GM12892 (cell line): ENCODE data around the gene TDRD6.

Experiments
- DNase-seq: peaks from one replicate; pipeline ENCODE4 v3.0.0; 2011; ENCODE audit not compliant: insufficient read length
- FAIRE-seq: peaks from 2 replicates; lab custom pipeline; 2011; peaks lifted over from hg19 to GRCh38; lab: Jason Lieb, UNC
- POLR2A ChIP-seq: IDR thresholded peaks from 2 replicates; pipeline ENCODE4 v1.6.1; 2011; ENCODE audit warnings: low read depth, low read length, control low read depth
- POLR2AphosphoS5 ChIP-seq: IDR thresholded peaks from 2 replicates; pipeline ENCODE4 v1.6.1; 2011; ENCODE audit warnings: low read depth, low read length, control low read depth
- TAF1 ChIP-seq: IDR thresholded peaks from 2 replicates; pipeline ENCODE4 v1.6.1; 2011; ENCODE audit warnings: low read depth, mild to moderate bottlenecking, control low read depth, low read length, borderline replicate concordance

The TDRD6 gene

DNA sequence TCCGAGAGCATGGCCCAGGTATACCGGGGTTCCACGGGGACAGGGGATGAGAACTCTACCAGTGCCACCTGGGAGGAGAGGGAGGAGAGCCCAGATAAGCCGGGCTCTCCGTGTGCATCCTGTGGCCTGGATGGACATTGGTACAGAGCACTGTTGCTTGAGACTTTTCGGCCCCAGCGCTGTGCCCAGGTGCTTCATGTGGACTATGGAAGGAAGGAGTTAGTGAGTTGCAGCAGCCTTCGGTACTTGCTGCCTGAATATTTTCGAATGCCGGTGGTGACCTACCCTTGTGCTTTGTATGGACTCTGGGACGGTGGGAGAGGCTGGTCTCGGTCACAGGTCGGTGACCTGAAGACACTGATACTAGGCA lies 1.3 kb downstream of the TDRD6 start:
- no peak for FAIRE-seq
- DNase-seq, result no peak

DNA sequence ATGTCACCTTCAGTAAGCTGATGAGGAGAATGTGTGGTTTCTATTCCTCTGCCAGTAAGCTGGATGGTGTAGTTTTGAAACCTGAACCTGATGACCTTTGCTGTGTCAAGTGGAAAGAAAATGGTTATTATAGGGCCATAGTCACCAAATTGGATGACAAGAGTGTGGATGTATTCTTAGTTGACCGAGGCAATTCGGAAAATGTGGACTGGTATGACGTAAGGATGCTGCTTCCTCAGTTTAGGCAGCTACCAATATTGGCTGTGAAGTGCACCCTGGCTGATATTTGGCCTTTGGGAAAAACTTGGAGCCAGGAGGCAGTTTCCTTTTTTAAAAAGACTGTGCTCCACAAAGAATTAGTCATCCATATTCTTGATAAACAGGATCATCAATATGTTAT lies 2.0 kb downstream of the TDRD6 start:
- FAIRE-seq, result no peak
- TF ChIP-seq POLR2A (no peak), POLR2AphosphoS5 (no peak), TAF1 (no peak)
- DNase-seq, result no peak

More for the DNA sequence above, 1.3 kb downstream of the TDRD6 start:
- TF ChIP-seq POLR2AphosphoS5 (no peak), TAF1 (no peak), POLR2A (no peak)

DNA sequence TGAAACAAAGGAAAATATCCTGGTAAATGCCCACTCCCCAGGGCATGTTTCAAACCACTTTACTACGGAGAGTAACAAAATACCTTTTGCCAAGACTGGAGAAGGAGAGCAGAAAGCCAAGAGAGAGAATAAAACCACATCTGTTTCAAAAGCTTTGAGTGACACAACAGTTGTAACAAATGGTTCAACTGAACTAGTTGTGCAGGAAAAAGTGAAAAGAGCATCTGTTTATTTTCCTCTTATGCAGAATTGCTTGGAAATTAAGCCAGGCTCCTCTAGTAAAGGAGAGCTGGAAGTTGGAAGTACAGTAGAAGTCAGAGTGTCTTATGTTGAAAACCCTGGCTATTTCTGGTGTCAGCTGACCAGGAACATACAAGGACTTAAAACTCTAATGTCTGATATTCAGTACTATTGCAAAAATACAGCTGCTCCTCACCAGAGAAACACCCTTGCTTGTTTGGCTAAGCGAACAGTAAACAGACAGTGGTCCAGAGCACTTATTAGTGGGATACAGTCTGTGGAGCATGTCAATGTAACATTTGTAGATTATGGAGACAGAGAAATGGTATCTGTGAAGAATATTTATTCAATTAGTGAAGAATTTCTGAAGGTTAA lies 2.6 kb downstream of the TDRD6 start:
- FAIRE-seq (no peak), DNase-seq (no peak)
- no peak for TF ChIP-seq POLR2A
- no peak for TF ChIP-seq POLR2AphosphoS5
- TF ChIP-seq TAF1, result no peak

DNA sequence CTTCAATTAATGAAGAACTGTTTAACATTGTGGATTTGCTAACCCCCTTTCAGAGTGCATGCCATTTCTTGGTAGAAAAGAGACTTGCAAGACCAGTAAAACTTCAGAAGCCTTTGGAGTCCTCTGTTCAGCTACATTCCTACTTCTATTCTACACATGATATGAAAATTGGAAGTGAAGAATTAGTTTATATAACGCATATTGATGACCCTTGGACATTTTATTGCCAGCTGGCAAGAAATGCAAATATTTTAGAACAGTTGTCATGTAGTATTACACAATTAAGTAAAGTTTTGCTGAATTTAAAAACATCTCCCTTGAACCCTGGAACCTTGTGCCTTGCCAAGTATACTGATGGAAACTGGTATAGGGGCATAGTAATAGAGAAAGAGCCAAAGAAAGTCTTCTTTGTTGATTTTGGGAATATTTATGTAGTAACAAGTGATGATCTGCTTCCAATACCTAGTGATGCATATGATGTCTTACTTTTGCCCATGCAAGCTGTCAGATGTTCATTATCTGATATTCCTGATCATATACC lies 3.3 kb downstream of the TDRD6 start:
- DNase-seq, result no peak
- no peak for FAIRE-seq
- TF ChIP-seq TAF1, result no peak
- no peak for TF ChIP-seq POLR2AphosphoS5
- TF ChIP-seq POLR2A, result no peak

DNA sequence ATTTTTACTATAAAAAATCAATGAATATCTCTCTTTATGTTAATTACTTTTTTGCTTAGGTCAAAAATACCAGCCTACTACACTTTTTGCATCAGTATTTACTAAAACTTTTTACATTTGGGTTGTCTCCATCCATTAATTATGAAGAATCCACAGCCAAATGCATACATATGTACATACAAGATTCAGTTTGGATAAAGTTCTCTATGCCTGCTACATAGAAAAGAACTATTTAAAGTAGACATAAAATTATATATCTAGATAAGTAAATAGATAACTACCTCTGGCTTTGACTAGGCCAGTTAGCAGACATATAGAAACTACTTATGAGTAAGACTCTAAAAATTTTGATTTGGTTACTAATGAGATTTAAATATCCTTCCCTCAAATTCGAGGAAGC lies 12.3 kb downstream of the TDRD6 start:
- TF ChIP-seq POLR2A (no peak), POLR2AphosphoS5 (no peak), TAF1 (no peak)
- FAIRE-seq (no peak), DNase-seq (no peak)

DNA sequence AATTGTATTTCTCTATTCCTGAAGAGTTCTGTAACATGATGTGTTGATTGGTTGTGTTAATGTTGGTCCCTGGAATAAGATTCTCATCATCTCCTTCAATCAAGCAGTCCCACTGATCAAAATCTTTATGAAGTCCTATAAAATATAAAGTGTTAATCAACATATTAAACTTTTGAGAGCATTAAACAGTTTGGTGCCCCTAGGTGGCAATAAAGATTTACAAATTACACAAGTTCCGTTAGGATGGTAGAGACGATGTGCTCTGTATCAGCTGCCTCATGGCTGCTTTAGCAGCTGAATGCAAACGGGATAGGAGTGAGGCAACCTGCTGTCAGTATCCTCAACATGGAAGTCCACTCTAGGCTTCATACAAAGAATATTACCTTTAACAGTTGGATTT lies 16.9 kb downstream of the TDRD6 start:
- DNase-seq (no peak), FAIRE-seq (no peak)
- TF ChIP-seq POLR2A (no peak), POLR2AphosphoS5 (no peak), TAF1 (no peak)

DNA sequence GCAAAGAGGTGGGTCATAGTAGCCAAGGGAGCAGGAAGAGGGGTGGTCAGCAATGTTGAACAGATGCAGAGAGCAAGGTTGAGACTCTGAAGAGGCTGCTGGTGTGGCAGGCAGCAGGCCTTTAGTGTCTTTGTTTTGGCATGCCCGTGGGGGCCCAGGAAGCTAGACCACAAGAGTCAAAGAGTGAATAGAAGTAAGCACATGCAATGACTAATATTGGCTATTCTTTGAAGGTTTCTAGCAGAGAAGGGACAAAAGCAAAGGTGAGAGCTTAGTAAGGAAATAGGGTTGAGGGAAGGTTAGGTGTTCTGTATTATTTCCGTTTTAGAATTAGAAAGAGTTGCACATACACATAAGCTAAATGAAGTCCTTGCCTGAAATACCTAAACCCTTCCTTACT lies 18.8 kb downstream of the TDRD6 start:
- FAIRE-seq, result no peak

DNA sequence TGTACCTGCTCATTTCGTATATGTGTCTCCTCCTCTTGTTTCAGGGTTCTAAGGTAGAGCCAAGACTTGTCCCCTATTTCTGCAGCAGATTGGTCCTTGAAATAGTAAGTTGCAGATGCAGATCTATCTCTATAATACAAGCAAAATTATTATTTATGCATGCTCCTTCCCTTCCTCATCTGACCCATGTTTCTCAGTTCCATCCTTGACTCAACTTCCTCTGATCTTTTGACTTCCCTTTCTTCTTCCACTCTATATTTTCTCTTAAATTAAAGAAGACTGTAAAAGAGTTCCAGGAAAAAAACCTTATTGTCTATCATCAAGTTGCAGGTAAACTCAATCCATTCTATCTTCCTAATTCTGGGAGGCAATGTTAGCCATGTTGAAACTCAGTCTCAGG lies 23.8 kb downstream of the TDRD6 start:
- no peak for TF ChIP-seq POLR2A
- TF ChIP-seq POLR2AphosphoS5, result no peak
- TF ChIP-seq TAF1, result no peak
- DNase-seq, result no peak
- FAIRE-seq, result no peak

More for the DNA sequence above, 18.8 kb downstream of the TDRD6 start:
- TF ChIP-seq POLR2AphosphoS5, result no peak
- TF ChIP-seq TAF1, result no peak
- DNase-seq, result no peak

DNA sequence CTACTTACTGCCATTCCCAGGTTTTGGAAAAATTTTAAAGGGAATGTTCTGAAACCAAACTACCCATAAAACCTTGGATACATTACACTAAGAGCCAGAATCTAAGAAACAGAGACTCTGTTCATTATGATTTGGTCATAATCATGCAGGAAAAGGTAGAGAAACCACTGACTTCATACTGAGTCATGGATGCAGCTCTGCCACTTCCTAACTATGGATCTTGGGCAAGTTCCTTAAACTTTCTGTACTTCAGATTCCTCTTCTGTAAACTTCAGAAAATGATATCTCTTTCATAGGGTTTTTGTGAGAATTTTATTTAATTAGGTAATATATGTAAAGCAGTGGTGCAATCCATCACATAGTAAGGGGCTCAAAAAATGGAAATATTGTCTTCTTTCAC lies 27.5 kb downstream of the TDRD6 start:
- no peak for TF ChIP-seq POLR2A
- no peak for TF ChIP-seq TAF1
- no peak for TF ChIP-seq POLR2AphosphoS5
- no peak for DNase-seq
- FAIRE-seq, result no peak

DNA sequence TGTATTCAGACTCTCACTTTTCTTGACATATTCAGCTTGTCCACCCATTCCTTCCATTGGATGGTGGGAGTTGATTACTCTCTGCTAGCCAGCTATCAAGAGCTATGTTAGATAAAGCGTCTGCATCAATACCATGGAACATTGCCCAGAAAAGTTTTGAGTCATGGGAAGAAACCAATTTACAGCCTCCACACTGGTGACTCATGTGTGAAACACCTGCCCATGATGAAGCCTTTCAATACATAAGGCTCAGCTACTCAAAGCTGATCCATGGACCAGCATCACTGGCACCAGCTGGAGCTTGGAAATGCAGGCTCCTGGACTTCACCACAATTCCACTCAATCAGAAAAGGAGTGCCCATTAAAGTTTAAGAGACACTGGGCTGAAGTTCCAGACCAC lies 31.4 kb downstream of the TDRD6 start:
- no peak for DNase-seq
- TF ChIP-seq POLR2AphosphoS5 (no peak), POLR2A (no peak), TAF1 (no peak)
- no peak for FAIRE-seq

DNA sequence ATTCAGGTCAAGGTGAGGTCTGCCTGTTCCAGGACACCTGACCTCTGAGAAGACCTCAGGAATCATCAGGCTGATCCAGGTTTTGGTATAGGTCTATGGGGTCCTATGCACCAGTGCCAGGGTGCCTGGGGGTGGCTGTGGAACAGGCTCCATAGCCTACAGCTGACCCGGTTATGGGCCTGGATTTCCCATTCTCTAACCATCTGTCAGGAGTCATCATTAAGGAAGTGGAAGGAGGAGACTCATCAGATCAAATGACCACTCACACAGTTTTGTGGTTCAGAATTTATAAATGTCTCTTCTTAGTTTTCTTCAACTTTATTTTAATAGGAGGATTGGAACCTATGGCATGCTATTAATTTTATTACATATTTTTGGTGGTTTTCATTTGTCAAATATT lies 32.7 kb downstream of the TDRD6 start:
- TF ChIP-seq POLR2AphosphoS5 (no peak), TAF1 (no peak), POLR2A (no peak)
- no peak for DNase-seq
- FAIRE-seq, result no peak

DNA sequence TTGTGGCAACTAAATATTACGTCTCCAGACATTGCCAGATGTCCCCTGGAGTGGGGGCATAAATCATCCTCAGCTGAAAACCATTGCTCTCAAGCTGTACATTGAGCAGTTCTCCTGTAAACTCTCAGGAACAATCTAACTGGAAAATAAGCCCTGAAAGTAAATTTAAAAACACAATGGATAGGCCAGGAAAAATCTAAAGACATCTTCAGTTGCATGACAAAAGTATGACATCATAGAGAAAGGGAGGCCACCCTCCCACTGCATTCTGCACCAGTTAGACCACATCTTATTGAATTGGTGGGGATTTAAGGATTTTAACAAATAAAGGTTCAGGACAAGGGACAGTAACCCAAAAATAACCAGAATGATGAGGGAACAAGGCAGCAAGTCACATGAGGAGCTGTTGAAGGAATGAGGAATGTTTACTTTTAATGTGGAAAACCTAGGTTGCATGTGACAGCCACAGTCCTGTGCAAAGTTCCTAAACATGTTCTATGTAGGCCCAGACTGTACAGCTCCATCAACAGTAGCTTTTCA lies 42.2 kb downstream of the TDRD6 start:
- no peak for FAIRE-seq
- TF ChIP-seq POLR2A (no peak), POLR2AphosphoS5 (no peak), TAF1 (no peak)
- no peak for DNase-seq

DNA sequence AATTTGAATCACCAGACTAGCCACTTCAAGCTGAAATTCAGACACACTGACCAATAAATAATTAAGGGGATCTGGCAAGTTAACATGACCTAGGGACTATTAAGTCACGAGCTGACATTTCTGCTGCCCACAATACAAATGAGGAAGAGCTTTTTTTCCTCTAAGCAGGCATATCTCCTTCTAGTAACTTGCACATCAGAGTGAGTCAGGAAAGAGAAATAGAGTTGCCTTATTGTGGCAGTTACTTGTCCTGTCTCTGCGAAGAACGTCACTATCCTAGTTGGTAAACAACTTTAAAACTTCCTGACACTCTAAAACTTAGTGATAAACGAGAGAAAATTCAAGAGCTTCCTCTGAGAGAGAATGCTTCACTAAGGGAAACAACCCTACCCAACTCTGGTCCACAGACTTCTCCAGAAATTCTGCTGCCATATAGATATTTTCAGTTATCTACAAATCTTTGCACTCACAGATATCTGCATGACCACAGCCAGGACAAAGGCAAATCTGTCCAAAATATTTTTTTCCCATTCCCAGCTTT lies 43.3 kb downstream of the TDRD6 start:
- no peak for FAIRE-seq
- no peak for DNase-seq
- TF ChIP-seq TAF1 (no peak), POLR2A (no peak), POLR2AphosphoS5 (no peak)

DNA sequence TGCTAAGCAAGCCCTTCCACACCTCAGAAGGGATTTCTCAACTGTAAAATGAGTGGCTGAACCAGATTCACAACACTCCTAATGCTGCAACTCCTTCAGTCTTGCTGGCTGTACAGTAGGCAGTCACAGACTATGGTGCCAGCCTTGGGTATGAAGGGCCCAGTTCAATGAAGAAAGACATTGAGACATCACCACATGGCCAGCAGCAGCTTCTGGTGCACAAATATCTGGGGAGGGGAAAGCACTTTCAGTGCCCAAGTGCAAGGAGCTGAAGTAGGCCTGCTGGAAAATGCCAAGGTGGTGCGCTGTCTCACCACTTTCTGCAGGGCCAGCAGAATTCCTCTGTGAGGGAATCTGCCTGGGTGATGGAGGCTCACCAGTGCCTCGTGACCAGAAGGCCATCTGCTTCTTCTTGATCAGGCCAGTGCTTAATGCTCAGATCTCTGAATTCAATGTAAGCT lies 45.7 kb downstream of the TDRD6 start:
- TF ChIP-seq POLR2AphosphoS5, result no peak
- FAIRE-seq (no peak), DNase-seq (no peak)
